Amniotic epithelial cell (primary cell): ENCODE results near the gene ARHGAP26.

Experiments
- DNase-seq: peaks from one replicate; pipeline ENCODE4 v3.0.0-alpha.2; 2010; ENCODE audit warnings: low read depth

ARHGAP26 gene

GRCh38 chr5:143017992-143018391 lies 247.8 kb downstream of the ARHGAP26 start:
- DNase-seq, result no peak

GRCh38 chr5:143019157-143019556 lies 249.0 kb downstream of the ARHGAP26 start:
- DNase-seq, result no peak

DNA sequence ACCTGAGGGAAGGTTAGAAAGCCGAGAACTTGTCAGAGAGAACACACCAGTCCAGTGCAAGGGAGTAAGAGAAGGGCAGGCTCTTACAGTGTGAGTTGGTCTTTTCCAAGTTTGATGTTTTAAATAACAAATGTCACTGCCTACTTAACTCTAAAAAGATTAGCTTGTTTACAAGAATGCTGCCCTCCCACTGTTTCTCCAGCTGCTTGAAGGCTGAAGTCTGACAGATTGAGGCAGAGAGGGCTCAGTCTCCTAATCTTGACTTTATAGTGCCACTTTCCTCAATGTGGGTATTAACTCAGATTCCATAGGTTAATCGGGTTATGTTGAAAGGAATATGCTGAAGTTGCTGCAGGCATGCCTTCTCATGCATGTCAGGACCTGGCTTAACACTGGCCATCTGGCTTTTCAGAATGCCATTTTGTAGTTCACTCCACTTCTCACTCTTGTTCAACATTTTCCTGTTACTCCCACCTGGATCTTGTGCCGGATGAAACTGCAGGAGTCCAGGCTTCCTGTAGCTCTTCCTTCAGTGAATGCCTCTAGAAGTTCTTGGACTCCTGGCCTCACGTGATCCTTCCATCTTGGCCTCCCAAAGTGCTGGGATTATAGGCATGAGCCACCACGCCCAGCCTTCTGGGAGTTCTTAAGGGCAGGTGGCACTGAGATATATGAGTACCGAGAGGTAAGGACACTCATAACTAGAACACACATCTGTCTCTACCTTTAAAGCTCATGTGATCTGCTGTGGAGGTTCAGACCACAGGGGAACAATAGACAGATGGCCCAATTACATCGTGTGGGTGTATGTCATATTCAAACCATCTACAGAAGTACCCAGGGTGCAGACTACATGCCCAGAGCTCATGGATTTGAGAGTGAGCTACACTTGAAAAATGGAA lies 249.7 kb downstream of the ARHGAP26 start:
- DNase-seq, result peak; percentile 69

- no peak for DNase-seq
These were observed 251.4 kb downstream of the ARHGAP26 start for GRCh38 chr5:143021595-143021994.

DNA sequence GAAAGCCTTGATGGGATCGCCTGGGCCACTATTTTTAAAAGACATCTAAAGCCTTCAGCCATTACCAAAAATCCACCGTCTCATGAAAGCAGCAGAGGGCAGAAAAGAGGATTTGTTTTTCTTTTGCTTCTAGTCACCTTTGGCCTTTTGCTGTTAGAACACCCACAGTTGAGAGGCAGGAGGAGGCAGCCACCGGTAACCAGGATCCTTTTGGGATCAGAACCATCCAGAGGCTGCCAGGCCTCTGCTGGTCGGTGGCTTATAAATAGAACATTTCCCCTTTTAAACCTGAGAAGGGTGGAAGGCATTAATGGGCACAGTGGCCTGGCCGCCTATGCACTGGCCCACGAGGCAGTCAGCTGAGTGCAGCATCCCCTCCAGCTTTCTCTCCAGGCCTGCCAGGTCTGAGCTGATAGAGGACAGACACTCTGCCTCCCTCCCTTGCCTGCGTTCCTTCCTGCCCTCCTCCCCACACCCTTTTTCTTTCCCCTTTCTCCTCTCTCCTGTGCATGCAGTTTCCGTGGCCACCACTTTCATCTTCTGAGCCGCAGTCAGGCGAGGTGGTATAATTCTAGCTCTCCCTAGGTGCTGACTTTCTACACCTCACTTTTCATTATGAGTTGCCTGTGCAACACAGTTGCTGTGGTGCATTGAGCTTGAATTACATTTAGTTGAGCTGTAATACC lies 253.4 kb downstream of the ARHGAP26 start:
- DNase-seq, result no peak

DNA sequence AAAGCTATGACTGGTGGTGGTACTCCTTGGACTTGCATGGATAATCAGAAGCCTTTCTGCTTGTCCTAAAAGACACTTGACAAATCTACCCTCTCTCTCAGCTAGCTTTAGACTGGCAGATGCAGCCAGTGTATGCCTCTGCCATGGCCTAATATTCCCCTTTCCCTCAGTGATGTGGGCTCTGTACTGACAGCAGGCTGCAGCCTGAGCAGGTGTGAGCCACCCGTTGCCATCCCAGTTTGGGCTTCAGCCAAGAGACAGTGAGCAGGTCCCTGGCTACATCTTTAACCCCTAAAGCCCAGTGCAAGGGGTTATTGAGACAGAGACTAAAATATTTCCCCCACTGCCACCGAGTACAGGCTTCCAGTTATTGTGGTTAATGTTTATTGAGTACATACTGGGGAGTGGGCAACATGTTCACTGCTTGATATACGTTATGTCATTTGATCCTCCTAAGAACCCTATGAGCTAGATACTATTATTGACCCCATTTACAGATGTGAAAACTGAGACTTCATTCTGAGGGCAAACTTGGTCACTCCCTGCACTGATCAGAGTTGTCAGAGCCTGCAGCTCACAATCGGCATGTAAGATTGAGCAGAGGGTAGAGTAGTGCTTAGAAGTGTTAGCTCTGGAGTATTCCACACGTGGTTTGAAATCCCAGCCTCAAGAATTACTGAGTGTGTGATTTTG lies 254.2 kb downstream of the ARHGAP26 start:
- no peak for DNase-seq

DNA sequence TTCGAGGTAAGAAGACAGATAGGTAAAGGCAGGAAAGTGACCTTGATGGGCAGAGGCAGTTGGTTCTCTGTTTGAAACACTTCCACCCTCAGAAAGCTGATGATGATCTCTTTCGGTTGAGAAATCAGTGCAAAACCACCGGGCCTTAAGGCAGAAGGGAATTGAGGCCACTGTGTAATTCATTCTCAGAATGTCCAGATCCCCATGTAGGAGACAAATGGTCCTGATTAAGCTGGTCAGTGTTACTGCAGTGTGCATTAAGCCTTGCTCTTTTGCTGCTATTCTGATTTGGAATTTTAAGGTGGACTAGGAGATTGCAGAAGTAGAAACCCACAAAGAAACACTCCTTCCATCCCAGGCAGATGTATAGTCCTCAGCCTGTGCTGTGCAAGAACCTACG lies 255.2 kb downstream of the ARHGAP26 start:
- peak; percentile 84 for DNase-seq

GRCh38 chr5:143025971-143026370 lies 255.8 kb downstream of the ARHGAP26 start:
- DNase-seq, result no peak

DNA sequence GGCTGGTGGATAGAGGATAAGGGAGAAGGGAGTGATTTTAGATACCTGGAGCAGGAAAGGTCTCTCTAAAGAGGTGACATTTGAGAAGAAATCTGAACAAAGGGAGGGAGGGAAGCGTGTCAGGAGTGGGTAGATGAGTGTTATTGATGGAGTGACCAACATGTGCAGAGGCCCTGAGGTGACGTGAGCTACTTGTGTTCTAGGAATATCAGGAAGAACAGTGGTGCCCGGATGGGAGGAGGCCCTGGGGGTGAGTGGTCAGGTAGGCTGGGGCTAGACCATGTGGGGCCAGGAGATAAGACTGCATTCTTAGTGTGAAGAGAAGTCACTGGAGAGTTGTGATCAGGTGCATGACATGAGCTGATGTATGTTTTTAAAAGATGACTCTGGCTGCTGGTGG lies 256.2 kb downstream of the ARHGAP26 start:
- no peak for DNase-seq

DNA sequence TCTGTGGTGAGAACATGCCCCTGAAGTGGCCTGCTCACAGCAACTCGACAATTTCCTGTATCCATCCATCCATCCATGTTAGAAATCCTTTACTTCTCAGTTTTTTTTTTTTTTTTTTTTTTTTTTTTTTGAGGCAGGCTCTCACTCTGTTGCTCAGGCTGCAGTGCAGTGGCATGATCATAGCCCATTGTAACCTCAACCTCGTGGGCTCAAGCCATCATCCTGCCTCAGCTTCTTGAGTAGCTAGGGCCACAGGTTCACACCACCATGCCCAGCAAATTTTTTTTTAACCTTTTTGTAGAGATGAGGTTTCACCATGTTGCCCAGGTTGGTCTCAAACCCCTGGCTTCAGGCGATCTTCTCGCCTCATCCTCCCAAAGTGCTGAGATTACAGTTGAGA lies 259.1 kb downstream of the ARHGAP26 start:
- DNase-seq, result no peak

DNA sequence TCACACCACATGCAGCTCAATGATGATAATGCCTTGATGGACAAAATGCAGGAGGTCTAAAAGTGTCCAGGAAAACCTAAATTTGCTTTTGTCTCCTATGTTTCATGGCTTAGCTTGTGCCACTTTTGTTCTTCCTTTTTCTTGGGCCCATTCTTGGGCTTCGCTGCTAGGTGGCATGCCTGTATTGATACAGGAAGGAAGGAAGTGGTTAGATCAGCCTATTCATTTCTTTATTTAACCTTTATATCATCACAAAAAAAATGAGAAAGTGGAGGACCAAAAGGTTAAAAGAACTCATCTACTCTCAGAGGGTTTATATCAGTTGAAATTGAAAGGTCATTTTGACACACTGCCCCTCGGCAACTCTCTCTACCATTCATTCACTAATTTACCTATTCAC lies 260.2 kb downstream of the ARHGAP26 start:
- no peak for DNase-seq

DNA sequence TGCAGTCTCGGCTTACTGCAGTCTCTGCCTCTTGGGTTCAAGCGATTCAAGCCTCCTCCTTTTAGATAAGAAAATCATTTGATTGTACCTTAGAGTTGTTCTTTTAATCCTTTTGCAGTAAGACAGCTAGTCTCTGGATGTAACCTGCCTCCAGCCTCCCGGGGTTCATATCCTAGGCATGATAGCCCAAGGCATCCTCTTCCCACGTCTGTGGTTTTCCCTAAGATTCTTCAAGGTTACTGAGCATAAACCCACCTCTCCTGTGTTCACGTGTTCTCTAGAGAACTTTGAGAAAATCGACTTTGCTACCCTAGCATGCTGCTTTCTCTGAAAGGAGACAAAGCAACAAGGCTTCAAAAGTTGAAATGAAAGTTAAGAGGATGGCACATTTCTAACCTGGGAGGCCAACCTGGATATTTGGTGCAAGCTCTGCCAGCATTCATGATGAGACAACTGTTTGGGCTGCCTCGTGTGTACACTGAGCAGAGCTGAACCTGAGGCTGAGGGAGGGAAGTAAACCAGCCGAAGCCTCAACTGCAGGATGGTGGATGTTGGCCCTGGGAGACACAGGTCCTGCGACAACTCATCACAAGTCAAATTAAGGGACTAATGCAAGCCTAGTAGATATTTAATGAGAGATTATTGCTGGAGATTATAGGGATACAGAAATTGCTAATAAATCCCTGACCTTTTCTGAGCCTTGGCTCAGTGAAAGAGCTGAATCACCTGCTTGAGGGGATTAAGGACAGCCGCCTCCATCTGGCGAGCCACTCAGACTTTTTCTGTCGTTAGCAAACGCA lies 261.8 kb downstream of the ARHGAP26 start:
- DNase-seq, result no peak

DNA sequence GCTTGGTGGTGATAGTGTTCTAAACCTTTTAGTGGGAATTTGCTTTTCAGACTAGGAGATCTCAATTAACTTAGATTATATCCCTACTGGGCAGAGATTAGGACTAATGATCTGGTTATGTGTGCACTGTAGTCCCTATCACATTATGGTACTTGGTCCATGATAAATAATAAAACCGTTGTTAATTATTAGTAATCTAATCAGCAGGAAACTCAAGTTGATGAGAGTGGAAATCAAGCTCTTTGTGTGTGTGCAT lies 262.3 kb downstream of the ARHGAP26 start:
- no peak for DNase-seq

DNA sequence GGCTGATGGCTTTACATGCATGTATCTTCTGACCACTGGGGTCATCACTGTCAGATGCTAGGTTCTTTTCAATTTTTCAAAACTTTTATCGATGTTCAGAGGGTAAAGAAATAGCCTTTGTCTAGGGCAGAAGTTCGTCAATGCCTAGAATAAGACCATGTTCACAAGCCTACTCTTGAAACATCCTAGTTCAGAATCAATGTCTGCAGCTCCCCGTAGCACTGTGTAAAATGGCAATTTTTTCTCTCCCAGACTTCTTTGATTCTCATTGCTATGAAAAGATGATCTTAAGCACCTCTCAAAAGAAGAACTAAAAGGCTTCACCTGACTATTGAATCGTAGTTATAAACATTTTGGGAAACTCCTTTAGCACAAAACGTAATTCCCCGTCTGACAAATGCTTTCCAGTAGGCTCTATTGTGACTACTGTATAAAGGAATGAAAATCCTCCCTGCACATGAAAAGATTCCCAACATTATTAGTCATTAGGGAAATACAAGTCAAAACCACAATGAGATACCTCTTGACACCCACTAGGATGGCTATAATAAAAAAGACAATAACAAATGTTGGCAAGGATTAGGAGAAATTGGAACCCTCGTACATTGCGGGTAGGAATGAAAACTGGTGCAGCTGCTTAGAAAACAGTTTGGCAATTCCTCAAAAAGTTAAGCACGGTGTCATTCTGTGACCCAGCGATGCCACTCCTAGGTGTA lies 263.5 kb downstream of the ARHGAP26 start:
- DNase-seq, result peak; percentile 94

GRCh38 chr5:143036146-143036927 lies 266.2 kb downstream of the ARHGAP26 start:
- no peak for DNase-seq

- no peak for DNase-seq
These were observed 266.9 kb downstream of the ARHGAP26 start for GRCh38 chr5:143037071-143037470.

- DNase-seq, result no peak
These were observed 267.5 kb downstream of the ARHGAP26 start for GRCh38 chr5:143037708-143038107.

DNA sequence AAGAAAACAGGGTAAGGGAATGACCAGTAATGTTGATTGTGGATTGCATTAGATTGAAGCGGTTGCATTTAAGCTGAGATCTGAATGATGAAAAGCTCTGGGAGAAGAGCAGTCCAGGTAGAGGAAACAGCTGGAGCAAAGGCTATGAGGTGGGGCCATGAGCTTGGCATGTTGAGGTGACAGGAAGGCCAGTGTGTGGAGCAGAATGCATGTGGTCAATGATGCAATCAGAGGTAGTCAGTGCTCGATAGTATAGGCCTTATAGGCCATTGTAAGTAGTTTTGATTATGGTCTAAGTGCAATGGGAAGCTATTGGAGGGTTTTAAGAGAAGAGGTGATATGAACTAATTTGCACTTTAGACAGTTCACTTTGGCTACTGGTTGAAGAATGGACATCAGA lies 270.4 kb downstream of the ARHGAP26 start:
- no peak for DNase-seq

- DNase-seq, result no peak
These were observed 271.3 kb downstream of the ARHGAP26 start for GRCh38 chr5:143041461-143041860.

- no peak for DNase-seq
These were observed 272.0 kb downstream of the ARHGAP26 start for GRCh38 chr5:143041972-143042770.
